Common myeloid progenitor, CD34-positive (primary cell): ENCODE results near the gene MEIOB. TPM values are rescaled to one million over a fixed set of nuclear protein-coding genes. Genes with fewer than 3 reads are reported as not detected.
"Not testable (repeated sequence)": the region's sequence is repeated elsewhere in the genome, so short reads cannot be mapped to it uniquely, and the experiment has no call there.

Experiments used
- CTCF ChIA-PET: fragments of 350-600 bp; sonication (Branson Sonifier 250); formaldehyde crosslinking; loops from one replicate; lab custom pipeline; 2021; ENCODE audit warnings: antibody characterized with exemption; lab: Charles Lee
- POLR2A ChIA-PET: fragments of 350-600 bp; sonication (Branson Sonifier 250); formaldehyde crosslinking; loops from one replicate; lab custom pipeline; 2021; ENCODE audit warnings: antibody characterized with exemption; lab: Charles Lee
- DNase-seq, 3 donors: peaks; one replicate each; pipeline versions ENCODE4 v3.0.0 to v3.0.0-alpha.2; 2013
- H3K27ac ChIP-seq, 2 experiments: 1 replicate in 1 of 2; 2 replicates in 1 of 2; pipeline ENCODE4 v1.7.0; 2013; ENCODE audit warnings: inconsistent platforms in 2 of 2, low read length in 2 of 2, mild to moderate bottlenecking in 2 of 2, low read depth in 1 of 2, moderate library complexity in 1 of 2; ENCODE audit not compliant: severe bottlenecking in 2 of 2, insufficient read depth in 1 of 2, poor library complexity in 1 of 2
- H3K27me3 ChIP-seq, 5 experiments: replicated peaks in 2 of 5; 1 replicate in 3 of 5; 2 replicates in 2 of 5; pipeline versions ENCODE4 v1.6.1 to v1.7.0; 2013; ENCODE audit warnings: low read length in 4 of 5, mild to moderate bottlenecking in 2 of 5, moderate library complexity in 2 of 5, inconsistent platforms in 1 of 5; ENCODE audit not compliant: insufficient read depth in 5 of 5, control insufficient read depth in 4 of 5
- H3K36me3 ChIP-seq, 4 experiments: 1 replicate in 2 of 4; 2 replicates in 2 of 4; pipeline versions ENCODE4 v1.6.1 to v1.7.0; 2013; ENCODE audit warnings: low read length in 3 of 4, control low read depth in 1 of 4, mild to moderate bottlenecking in 1 of 4; ENCODE audit not compliant: control insufficient read depth in 4 of 4, insufficient read depth in 4 of 4
- H3K4me1 ChIP-seq, 4 experiments: 1 replicate in 3 of 4; 2 replicates in 1 of 4; pipeline versions ENCODE4 v1.6.1 to v1.7.1; 2013; ENCODE audit warnings: low read length in 3 of 4, mild to moderate bottlenecking in 3 of 4, control low read depth in 1 of 4, inconsistent platforms in 1 of 4, moderate library complexity in 1 of 4; ENCODE audit not compliant: control insufficient read depth in 4 of 4, insufficient read depth in 4 of 4; ENCODE audit errors: control extremely low read depth in 1 of 4
- H3K4me3 ChIP-seq, 7 experiments: 1 replicate in 4 of 7; 2 replicates in 3 of 7; pipeline versions ENCODE4 v1.5.1 to v1.7.0; 2013; ENCODE audit warnings: mild to moderate bottlenecking in 7 of 7, low read length in 6 of 7, moderate library complexity in 6 of 7, inconsistent platforms in 2 of 7, low read depth in 2 of 7, control low read depth in 1 of 7; ENCODE audit not compliant: insufficient read depth in 4 of 7, control insufficient read depth in 1 of 7; ENCODE audit errors: extremely low read depth in 1 of 7
- H3K9me3 ChIP-seq, 5 experiments: 1 replicate in 4 of 5; 2 replicates in 1 of 5; pipeline versions ENCODE4 v1.6.1 to v1.7.1; 2013; ENCODE audit warnings: low read length in 4 of 5, mild to moderate bottlenecking in 2 of 5, inconsistent platforms in 1 of 5, low read depth in 1 of 5, moderate library complexity in 1 of 5; ENCODE audit not compliant: control insufficient read depth in 4 of 5, insufficient read depth in 2 of 5; ENCODE audit errors: control extremely low read depth in 1 of 5
- WGBS: methylation state at CpG from one replicate; pipeline ENCODE4 v1.1.5; 2013; ENCODE audit not compliant: insufficient coverage; 5-methylcytosine and 5-hydroxymethylcytosine counted together
- polyA plus RNA-seq: library from polyadenylated mRNA; unstranded; fragments of 120-200 nt; gene quantifications from one replicate; pipeline ENCODE4 v1.2.1, GENCODE V29; 2013

The MEIOB gene, protein sequence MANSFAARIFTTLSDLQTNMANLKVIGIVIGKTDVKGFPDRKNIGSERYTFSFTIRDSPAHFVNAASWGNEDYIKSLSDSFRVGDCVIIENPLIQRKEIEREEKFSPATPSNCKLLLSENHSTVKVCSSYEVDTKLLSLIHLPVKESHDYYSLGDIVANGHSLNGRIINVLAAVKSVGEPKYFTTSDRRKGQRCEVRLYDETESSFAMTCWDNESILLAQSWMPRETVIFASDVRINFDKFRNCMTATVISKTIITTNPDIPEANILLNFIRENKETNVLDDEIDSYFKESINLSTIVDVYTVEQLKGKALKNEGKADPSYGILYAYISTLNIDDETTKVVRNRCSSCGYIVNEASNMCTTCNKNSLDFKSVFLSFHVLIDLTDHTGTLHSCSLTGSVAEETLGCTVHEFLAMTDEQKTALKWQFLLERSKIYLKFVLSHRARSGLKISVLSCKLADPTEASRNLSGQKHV
- 0.38 TPM for polyA plus RNA-seq

GRCh38 chr16:1871974-1872635 is at the start of gene MEIOB:
TSS of gene MEIOB (minus strand) at chr16:1872164. CDS start at chr16:1868175, 3,989 bp downstream.
- DNase-seq, result peak; percentile 26 to 40 (median 34)
- ChIA-PET POLR2A (no interaction called here), CTCF (no interaction called here)
- Histone ChIP-seq H3K4me1 (peaks cover 0 to 7% (median 4%) of the 10 kb centered on the region in 4 experiments), H3K4me3 (peak within 1 kb of the TSS in 3 of 7 experiments; percentile 25 to 33 (median 32)), H3K27me3 (peaks cover 9 to 49% (median 12%) of the 10 kb centered on the region in 5 experiments), H3K27ac (no peak within 1 kb of the TSS), H3K36me3 (no peaks in the 10 kb centered on the region), H3K9me3 (peaks cover 0 to 3% (median 0%) of the 10 kb centered on the region in 5 experiments)
- WGBS, result 17% methylated on average over 33 of the region's 68 CpGs

- ChIA-PET CTCF (no interaction called here), POLR2A (no interaction called here)
- 20% methylated on average over 15 of the region's 15 CpGs for WGBS
- H3K27ac ChIP-seq, result no peak overlapping the region
- DNase-seq, result peak; percentile 31 to 58 (median 44)
- peaks cover 0 to 3% (median 0%) of the 10 kb centered on the region in 5 experiments for H3K9me3 ChIP-seq
- no peak overlapping the region for H3K4me3 ChIP-seq
- peaks cover 5 to 91% (median 47%) of the 10 kb centered on the region in 5 experiments for H3K27me3 ChIP-seq
- H3K36me3 ChIP-seq, result no peaks in the 10 kb centered on the region
- peaks cover 0 to 10% (median 4%) of the 10 kb centered on the region in 4 experiments for H3K4me1 ChIP-seq
Measured at GRCh38 chr16:1920727-1921171, 48.8 kb upstream of the MEIOB start.

GRCh38 chr16:1920122-1920521 is 48.2 kb upstream of the MEIOB start:
- H3K4me3 ChIP-seq, DNase-seq, H3K36me3 ChIP-seq, H3K9me3 ChIP-seq, POLR2A ChIA-PET, H3K27ac ChIP-seq: not testable (repeated sequence)
- Histone ChIP-seq H3K4me1 (peaks cover 0 to 10% (median 4%) of the 10 kb centered on the region in 4 experiments), H3K27me3 (peaks cover 5 to 96% (median 48%) of the 10 kb centered on the region in 5 experiments)
- CTCF ChIA-PET, result interaction anchor here (0.7 kb wide), 1 partner anchor 1108 kb away, joined by 3 read pairs; no protein-coding TSS in a partner anchor
- 70% methylated on average over 21 of the region's 21 CpGs for WGBS

GRCh38 chr16:1919327-1919998 is 47.5 kb upstream of the MEIOB start:
- Histone ChIP-seq H3K4me1 (peaks cover 0 to 10% (median 4%) of the 10 kb centered on the region in 4 experiments), H3K9me3 (peaks cover 0 to 3% (median 0%) of the 10 kb centered on the region in 5 experiments), H3K27me3 (peaks cover 5 to 98% (median 45%) of the 10 kb centered on the region in 5 experiments), H3K36me3 (no peaks in the 10 kb centered on the region), H3K4me3 (no peak overlapping the region), H3K27ac (no peak overlapping the region)
- DNase-seq, result no peak
- 32% methylated on average over 30 of the region's 30 CpGs for WGBS
- CTCF ChIA-PET, result interaction anchor here (0.6 to 0.7 kb wide), 2 partner anchors 539 to 1109 kb away, joined by 3 read pairs; no protein-coding TSS in a partner anchor
- POLR2A ChIA-PET, result no interaction called here

DNA sequence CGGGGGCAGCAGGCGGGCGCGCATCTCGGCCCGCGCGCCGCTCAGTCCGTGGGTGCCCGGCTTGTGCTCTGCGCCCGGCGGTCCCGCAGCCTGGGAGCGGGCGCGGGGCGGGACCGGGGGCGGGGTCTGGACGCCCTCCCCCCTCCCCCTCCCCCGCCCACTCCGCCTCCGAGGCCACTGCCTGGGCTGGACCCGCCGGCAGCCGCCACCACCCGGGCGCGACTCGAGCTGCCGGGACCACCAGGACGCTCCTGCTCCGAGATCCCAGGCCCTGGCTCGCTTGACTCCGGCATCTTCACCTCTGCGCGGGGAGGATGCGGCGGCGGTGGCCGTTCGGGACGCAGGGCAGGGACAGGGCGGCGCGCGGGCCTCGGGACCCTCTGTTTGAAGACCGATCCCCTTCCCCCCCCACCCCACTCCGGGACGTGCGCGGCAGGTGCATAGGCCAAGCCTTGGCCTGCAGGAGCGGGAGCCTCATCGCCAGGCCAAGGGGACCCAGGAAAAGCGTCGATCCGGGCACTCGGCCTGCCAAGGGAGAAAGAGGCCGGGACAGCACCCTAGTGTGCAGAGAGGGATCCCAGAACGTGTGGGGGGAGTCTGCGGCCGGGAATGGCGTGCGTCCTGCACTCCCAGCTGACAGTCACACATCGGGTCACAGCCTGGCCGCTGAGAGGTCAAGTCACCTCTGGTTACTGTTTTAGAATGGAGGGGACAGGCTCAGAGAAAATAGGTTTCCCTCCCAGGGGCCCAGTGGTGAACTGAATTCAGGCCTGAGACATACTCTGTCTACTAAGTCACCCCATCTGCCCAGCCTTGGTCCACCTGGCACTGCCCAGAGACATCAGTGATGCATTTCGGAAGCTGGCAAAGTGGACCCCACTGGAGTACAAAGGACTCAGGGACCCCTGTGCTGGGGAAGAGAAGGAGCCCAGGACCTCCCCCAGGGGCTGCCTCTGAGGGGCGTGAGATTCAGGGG is 46.7 kb upstream of the MEIOB start, which contains the start of gene HS3ST6:
Gene HS3ST6, minus strand, starts transcription at position 65 of the 976 bp plus-strand sequence. CDS start 92 bp downstream, outside the sequence.
- H3K27ac ChIP-seq, result no peak within 1 kb of the TSS
- WGBS, result 6% methylated on average over 36 of the region's 71 CpGs
- no peak within 1 kb of the TSS for H3K4me3 ChIP-seq
- peaks cover 5 to 99% (median 44%) of the 10 kb centered on the region in 5 experiments for H3K27me3 ChIP-seq
- ChIA-PET CTCF (interaction anchor here (0.6 kb wide), 1 partner anchor 538 kb away, joined by 3 read pairs; no protein-coding TSS in a partner anchor), POLR2A (no interaction called here)
- H3K4me1 ChIP-seq, result peaks cover 0 to 8% (median 3%) of the 10 kb centered on the region in 4 experiments
- DNase-seq, result no peak
- peaks cover 0 to 3% (median 0%) of the 10 kb centered on the region in 5 experiments for H3K9me3 ChIP-seq
- no peaks in the 10 kb centered on the region for H3K36me3 ChIP-seq
